SKM-1 (cell line): Measurements from ENCODE around the gene TMEM250.
"Not testable (repeated sequence)": the region's sequence is repeated elsewhere in the genome, so short reads cannot be mapped to it uniquely, and the experiment has no call there.

Experiments used
- DNase-seq: peaks from one replicate; lab custom pipeline; 2025; ENCODE audit not compliant: unreplicated experiment; lab: John Stamatoyannopoulos, UW

The TMEM250 gene

DNA sequence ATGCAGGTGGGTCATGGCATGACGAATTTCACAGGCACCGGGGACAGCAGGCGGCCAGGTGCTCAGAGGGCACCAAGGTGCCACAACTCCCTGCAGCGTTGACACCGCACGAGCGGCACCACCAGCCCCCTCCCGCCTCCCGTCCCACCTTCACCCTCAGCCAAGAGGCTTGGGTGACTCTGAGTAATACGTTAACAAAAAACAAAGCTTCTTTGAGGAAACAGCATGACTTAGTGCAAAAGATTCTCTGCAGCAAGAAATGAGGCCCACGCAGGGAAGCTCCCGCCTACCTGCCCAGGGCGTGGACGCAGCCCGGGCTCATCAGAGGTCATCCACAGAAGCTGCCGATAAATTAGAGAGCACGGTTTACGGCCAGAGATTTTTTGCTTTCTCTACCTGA lies 4.1 kb downstream of the TMEM250 start:
- DNase-seq: no peak

DNA sequence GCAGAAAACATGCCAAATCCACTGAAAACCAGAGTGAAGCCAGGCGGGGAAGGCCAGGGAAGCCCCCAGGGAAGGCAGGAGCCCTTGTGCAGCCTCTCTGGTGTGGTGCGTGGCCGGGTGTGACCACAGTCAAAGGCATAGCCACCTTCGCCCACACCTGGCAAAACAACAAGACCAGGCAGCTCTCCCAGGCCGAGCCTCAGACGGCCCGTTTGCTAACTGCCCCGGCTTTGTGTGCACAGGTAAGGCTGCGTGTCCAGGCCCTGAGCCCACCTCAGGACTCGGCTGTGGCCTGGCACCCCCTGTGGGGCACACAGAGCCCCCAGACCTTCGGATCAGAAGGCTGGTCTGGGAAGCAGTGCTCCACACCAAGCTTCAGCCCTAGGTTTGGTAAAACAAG lies 6.1 kb downstream of the TMEM250 start:
- no peak for DNase-seq

DNA sequence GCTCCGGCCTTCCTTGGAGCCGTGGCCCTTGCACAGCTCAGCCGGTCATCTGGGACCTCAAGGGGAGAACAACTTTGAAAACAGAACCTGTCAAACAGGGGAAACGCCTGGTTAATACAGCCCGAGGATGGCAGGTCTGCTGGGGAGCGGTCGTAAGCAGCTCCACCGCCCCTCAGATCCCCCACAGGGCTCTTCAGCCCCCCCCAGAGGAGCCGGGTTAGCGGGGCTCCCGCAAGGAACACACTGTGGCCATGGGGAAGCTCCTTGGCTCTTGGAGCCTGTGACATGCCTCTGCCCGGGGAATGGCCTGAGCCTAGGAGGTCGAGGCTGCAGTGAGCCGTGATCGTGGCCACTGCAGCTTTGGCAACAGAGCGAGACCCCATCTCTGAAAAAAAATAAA lies 6.8 kb downstream of the TMEM250 start:
- DNase-seq: no peak

DNA sequence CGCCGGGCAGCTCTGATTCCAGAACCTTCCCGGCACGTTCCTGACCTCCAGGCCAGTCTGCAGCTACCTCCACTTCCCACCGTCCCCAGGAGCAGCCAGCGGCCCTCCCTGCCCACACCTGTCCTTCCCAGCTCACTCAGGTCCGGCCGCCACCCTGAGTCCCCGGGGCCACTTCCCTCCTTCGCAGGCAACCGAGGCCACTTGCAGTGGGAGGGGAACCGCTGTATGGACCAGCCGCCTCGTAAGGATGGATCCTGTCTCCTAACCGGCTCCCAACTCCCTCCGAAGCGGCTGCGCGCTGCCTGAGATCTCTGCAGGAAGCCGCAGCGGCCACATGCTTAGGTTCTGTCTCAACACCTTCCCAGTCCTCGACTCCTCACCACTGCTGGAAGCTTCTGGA lies 7.5 kb downstream of the TMEM250 start:
- no peak for DNase-seq

DNA sequence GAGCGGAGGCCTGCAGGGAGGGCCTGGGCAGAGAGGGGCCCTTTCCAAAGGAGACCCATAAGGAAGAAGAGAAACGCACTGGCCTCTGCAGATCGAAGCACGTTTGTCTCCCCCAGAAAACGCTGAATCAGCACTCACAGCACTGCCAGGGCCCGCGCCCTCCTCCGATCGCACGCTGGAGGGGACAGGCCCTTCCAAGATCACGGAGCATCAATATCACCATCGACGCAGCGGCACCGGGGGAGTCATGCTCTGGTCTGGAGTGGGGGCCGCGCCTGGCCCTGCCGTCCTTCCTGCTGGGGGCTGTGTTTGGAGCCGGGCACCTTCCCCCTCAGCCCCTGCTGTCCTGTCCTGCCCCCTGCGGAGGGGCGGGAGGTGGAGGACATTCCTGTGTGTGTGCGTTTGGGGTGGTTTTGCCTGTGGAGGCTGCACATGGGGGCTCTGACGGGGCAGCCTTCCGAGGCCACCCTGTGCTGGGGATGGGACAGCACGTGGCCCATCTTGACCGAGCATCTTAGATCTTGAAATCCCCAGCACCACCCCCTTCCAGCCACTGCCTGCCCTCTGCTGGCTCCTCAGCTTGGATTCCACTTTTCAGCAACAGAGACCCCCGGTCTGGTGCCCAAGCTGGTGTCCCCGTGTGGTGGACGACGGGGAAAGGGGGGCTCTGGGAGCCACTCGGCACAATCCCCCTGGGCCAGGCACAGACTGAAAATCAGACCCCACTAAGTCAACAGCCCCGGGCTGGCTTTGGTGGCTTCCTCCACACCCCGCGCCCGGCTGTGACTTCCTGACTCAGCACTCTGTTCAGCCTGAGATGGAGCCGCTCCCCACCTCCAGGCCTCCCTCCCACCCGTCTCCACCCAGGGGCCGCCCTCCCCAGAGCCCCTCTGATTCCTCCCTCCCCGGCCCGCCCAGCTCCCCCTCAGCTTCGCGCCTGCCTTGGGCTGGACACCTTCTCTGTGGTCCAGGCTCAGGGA lies 8.3 kb downstream of the TMEM250 start:
- no peak for DNase-seq

DNA sequence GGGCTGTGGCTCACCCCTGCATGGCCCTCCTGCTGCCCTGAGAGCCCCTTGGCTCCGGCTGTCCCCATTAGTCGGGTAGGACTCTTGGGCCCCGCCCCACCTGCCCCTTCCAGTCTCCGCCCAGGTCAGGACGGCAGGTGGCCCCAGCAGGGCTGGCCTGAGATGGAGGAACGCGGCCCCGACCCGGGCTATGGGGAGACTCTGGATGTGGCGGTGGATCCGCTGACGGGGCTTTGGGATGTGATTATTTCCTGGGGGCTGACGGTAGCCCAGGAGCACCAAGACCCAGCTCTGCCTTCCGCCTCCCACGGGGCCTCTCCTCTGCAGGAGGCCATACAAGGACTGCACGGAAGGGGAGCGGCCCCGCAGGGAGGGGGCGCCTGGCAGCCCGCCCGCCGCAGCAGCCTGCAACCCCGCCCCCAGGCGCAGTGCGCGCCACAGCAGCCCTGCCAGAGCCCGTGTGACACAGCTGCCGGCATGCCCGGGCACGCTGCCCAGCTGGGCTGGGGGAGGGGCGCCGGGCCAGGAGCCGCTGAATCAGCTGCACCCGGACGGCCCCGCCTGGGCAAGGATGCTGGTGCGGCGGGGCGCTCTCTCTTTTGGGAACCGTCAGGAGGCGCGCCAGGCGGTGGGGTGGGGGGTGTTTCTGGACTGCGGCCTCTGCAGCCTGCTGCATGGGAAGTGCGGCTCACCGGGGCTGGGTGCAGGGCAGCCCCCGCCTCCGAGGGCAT lies 9.2 kb downstream of the TMEM250 start:
- peak; percentile 42 for DNase-seq

DNA sequence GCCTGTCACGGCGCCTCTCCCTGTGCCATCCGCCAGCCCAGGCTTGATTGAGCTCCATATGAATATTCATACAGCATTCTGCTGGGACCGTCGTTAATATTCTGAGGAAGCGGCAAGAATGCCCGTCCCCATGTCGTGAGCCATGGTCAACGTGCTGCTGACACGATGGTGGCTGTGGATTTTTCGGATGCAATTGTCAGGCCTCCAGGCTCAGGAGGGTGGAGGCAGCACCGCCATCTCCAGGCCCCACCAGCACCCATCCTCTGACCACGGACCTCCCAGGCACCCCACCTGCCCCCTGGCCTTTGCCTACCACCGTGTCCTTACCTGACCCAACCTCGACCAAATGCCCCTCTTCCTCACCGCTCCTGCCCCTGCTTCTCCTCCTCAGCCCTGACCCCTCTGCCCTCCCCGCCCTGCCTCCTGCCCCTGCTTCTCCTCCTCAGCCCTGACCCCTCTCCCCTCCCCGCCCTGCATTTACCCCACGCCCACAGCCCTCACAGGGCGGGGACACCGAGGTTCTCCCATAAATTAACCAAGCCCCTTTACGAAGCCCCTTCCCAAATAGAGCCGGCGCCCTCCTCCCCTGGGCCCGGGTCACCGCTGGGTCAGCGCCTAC lies 9.9 kb downstream of the TMEM250 start:
- no peak for DNase-seq

DNA sequence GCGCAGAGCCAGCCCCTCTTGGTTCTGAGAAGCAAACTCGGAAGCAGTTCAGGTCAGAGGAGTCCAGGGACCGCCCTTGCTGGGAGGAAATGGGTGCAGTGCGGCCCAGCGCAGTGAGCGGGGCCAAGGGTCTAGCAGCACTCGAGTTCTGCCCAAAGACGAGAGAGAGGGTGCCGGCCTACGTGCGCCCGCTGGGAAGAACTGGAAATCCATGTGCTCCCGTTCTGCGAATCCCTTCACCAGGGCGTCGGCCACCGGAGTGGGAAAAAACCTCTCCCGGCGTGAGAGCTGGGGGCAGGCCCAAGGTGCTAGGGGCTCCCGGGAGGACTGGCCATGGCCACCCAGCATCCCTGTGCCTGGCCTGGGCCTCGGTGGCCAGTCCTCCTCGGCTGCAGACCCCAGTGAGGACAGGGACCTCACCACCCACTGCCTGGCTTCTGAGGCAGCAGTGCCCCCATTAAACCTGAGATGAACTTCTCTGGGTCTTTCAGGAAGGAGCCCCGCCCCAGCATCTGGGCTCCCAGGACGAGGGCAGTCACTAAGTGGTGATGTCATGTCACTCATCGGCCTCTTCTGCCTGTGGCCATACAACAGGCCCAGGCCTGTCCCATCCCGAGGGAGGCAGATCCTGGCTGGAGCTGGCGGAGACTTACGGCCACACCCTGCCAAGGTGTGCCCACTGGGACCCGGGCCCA lies 10.6 kb downstream of the TMEM250 start:
- DNase-seq: no peak

DNA sequence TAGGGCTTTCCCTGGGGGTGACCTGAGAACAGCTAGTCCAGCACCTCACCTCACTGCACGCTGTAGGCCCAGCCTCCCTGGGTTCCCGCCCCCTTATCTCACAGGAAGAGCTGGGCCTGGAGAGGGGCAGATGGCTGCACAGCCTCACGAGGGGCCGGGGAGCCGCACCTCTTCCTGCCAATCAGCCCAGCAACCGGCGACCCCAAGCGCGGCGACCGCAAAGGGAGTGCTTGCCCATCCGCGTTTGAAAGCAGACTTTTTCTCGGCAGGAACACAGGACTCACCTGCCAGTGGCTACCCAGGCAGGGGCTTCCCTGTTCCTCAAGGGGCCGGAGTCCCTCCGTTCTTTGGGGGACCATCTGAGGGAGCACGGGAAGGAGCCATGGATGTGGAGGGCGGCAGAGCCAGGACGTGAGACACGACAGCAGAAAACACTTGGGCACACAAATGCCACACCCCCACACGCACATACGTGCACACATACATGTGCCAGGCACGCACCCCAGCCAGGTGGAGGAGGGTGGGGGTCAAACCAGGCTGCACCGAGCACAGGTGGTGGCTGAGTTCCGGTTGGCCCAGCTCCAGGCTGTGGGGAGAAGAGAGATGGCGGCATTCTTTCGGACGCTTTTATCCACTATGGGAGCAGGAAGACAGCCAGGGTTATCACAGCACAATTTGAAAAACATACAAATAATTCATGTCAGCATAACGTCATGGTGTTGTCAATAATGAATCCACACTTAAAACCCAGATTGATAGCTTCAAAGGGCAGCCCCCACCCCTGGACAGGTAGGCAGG lies 11.3 kb downstream of the TMEM250 start:
- DNase-seq: no peak

DNA sequence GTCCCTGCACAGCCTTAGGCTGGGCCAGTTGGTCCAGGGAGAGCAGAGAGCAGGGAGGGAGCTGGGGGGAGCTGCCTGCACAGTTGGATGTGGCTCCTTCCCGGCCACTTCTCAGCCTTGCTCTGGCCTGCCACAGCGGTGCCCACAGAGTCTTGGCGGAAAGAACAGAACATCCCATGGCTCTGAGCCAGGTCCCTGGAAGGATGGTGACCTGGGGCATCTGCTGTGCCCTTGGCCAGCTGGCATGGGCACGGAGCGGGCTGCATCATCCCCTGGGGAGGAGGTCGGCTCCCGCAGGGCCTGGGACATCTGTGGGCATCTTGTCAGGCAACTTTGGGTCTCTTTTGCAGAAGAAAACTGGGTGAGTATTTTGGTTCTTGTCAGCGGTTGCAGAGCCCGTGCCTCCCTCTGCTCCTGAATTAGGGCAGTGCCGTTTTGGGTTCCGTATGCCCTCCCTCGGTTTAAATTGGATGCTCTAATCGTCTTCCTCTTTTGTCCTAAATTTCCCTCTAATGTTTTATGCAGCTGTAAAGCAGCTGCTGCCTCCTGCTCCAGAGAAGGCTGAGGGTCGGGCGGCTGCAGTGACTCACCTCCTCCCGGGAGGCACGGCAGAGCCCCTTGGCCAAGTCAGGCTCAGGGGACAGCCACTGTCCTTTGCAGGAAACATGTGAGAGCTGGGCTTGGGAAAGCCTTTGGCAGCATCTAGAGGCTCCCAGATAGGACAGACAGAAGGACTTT lies 13.1 kb downstream of the TMEM250 start:
- no peak for DNase-seq

DNA sequence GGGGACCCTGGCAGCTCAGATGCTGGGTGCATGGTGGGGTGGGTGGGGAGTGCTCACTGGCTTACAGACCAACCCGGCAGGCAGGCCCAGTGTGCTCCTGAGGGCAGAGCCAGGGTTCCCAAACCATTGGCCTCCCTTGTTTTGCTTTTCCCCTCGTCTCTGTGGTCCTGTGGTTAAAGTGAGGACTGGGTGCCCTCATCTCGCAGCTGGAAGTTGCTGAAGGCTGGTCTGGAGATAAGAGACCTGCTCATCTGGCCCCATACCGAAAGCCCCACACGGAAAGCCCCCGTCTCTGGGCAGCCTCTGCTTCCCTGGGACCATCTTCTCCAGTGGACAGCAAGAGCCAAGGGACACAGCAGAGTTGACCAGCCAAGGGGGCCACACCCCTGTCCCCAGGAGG lies 13.8 kb downstream of the TMEM250 start:
- no peak for DNase-seq

DNA sequence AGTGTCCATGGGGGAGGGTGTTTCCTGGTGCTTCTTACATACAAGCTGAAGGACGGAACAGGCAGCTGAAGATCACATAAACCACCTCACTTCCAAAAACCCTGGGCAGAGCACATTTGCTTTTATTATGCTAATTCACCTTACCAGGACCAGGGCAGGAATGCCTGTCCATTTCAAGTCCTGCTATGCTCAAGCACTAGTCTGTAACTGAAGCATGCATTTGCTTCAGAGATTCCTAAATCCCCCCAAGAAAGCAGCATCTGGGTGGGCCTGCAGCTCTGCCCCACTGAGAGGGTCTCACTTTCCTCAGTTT lies 14.2 kb downstream of the TMEM250 start:
- no peak for DNase-seq

DNA sequence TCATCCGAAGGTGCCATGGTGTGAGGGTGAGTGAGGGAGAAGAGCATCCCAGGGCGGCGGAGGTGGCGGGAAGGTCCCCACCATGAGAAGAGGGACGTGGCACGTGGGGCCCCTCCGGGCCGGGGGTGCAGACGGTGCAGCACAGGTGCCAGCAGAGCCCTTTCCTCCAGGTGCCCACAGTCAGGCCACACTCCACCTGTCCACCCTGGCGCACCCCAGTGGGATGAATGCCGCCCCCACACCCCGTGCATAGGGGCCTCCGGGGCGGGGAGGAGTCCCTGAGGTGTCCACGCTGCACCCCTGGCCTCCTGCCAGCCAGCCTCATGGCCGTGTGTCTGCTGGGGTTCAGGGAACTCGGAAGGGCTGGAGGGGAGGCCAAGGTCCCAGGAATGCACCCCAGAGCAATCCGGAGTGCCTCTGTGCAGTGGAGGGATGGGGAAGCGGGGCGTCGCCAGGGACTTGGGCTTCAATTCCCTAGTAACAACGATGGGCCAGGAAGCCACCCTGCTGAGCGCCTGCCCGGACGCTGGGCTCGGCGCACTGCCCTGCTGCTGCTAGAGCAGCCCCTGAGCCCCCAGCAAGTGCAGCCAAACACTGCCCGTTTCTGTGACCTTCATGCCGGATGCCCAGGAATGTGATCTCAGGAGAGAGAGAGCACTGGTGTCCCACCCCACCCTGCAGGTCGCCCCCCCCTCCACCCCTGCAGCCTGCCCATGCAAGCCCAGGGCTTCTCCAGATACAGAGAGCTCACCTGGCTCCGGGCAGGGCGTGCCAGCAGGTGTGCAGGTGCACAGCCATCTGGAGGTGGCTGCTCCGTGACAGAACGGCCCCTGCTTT lies 14.8 kb downstream of the TMEM250 start:
- no peak for DNase-seq

DNA sequence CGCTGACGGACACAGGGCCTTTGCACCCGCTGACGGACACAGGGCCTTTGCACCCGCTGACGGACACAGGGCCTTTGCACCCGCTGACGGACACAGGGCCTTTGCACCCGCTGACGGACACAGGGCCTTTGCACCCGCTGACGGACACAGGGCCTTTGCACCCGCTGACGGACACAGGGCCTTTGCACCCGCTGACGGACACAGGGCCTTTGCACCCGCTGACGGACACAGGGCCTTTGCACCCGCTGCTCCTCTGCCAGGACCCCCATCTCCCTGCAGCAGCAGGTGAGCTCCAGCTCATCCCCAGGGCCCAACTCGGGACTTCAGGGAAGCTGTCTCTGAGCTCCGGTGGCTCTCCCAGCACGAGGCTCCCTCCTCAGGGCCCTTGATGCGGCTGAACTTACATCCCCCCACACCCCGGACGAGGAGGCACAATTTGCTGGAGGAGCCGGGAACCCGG lies 17.0 kb downstream of the TMEM250 start:
- not testable (repeated sequence) for DNase-seq

DNA sequence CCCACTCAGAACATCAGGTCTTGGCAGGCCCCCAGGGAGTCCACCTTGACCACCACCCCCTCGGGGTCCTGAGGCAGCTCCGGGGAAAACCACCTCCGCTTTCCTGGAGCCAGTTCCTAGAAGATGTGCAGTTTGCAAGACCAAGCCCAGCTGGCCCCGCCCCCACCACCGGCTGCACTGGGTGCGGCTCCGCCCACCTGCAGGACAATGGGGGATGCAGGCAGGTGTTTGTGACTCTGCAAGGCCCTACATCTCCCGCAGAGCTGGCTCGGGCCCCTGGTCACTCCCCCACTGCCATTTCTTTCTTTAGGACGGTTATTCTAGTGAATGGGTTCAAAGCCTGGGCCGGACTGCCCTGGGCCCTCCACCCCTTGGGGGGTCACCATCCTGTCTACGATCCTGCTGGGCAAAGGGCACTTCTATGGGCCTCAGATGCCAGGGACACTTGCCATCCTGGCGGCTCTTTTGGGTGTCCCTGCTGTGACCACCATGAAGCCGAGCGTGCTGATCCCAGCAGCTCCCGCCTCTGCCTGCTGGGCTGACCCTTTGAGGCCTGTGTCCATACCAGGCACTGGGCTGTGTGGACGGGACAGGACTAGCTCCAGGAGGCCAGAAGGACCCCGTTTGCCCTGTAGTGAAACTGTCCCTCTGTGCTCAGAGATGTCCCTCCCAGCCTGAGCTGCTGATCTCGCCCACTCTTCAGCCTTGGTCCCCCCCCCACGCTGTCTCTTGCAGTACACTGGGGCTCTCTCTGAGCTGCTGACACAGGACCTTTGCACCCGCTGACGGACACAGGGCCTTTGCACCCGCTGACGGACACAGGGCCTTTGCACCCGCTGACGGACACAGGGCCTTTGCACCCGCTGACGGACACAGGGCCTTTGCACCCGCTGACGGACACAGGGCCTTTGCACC lies 17.7 kb downstream of the TMEM250 start:
- no peak for DNase-seq

DNA sequence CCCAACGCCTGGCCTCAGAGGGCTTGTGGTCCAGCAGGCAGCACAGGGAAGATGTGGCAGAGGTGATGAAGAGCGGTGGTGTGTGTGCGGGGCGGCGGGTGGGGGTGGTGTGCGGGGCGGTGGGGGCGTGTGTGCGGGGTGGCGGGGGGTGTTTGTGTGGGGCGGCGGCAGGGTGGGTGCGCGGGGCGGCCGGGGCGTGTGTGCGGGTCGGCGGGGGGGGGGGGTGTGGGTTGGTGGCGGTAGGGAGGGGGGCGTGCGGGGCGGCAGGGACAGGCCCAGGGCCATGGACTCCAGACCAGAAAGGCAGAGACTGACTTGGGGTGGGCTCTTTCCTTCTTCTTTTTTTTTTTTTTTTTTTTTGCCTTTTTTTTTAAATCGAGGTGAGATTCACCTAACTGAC lies 19.1 kb downstream of the TMEM250 start:
- DNase-seq: no peak

DNA sequence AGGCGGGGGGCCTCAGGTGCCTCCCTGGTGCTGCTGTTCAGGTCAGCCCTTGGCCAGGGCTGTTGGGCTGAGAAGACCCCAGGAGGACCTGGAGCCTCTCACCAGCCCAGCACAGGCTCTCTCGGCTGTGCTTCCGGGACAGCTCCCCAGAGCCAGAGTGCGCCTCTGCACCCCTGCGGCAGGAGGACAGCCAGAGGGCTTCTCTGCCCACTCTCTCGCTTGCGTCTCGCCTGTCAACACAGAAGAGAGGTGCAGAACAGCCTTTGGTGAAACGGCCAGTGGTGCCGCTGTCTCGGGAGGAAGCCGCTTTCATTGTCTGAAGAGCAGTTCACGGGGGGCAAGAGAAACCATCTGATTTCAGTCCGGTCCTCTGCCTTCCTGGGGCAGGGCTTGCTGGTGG lies 19.8 kb downstream of the TMEM250 start:
- no peak for DNase-seq

DNA sequence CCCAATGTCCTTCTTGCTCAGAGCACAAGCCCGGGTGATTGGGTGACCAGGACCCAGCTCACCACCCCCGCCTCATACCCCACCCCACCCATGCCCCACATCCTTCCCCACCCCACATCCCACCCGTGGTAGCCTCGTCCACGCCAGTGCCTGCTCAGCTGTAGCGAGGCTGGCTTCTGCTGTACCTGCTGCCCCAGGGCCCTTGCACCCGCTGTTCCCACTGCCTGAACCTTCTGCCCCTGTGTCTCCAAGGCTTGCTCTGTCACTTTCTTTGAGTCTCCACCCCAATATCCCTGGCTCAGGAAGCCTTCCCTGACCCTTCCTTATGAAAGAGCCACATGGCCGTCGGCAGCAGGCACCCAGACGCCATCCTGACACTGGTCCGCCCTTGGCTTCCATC lies 20.5 kb downstream of the TMEM250 start:
- no peak for DNase-seq
